HCT116 (cell line): Measurements from ENCODE around the gene PLAC8. TPM values are rescaled to one million over a fixed set of nuclear protein-coding genes. Genes with fewer than 3 reads are reported as not detected.

Experiments
- ATAC-seq: fragments of 200-7000 bp; cut with Tn5 transposase; 2 replicates; pipeline ENCODE4 v1.9.1; 2020; ENCODE audit warnings: mild to moderate bottlenecking, moderate library complexity
- BruUV-seq: library from RNA; stranded (reverse); fragments of 400-500 nt; replicated peaks from 2 replicates; lab custom pipeline; 2021; lab: Mats Ljungman, UMichigan
- CTCF ChIA-PET: fragments of 300-600 bp; sonication (Branson Sonifier 250); formaldehyde crosslinking; loops from one replicate; lab custom pipeline; 2021; ENCODE audit warnings: antibody characterized with exemption; lab: Charles Lee
- POLR2A ChIA-PET: fragments of 300-600, 350-600 bp; sonication (Branson Sonifier 250); formaldehyde crosslinking; loops from one replicate; lab custom pipeline; 2021; ENCODE audit warnings: antibody characterized with exemption; lab: Charles Lee
- RAD21 ChIA-PET, 2 experiments: fragments of 300-600 bp; sonication (Branson Sonifier 250); formaldehyde crosslinking; loops; one replicate each; lab custom pipeline; 2023; ENCODE audit warnings: low total read pairs in 2 of 2; ENCODE audit not compliant: uncharacterized antibody in 2 of 2, unreplicated experiment in 2 of 2, low non-redundant PET in 1 of 2; lab: Charles Lee
- DNase-seq: peaks from one replicate; pipeline ENCODE4 v3.0.0-alpha.2; 2010; ENCODE audit warnings: low read depth, low spot score
- H2AFZ ChIP-seq: fragments of 200-600 bp; shearing (Covaris generic), sonication (generic); 2 replicates; pipeline ENCODE4 v1.6.1; 2017; ENCODE audit warnings: low read depth, mixed run types, mixed read lengths, antibody characterized with exemption, low read length; ENCODE audit not compliant: poor library complexity, severe bottlenecking
- H3K27ac ChIP-seq: 2 replicates; pipeline ENCODE4 v1.5.1; 2012; ENCODE audit warnings: low read depth, low read length
- H3K27me3 ChIP-seq: fragments of 200-600 bp; sonication (generic); 2 replicates; pipeline ENCODE4 v1.6.1; 2016; ENCODE audit warnings: mixed run types, low read length, mixed read lengths; ENCODE audit not compliant: insufficient read depth
- H3K36me3 ChIP-seq, 2 experiments: fragments of 200-500 bp in 1 of 2; fragments of 200-600 bp in 1 of 2; sonication (Bioruptor generic) in 1 of 2; sonication (generic) in 1 of 2; 2 replicates each; pipeline versions ENCODE4 v1.5.1 to v1.6.1; 2014 to 2016; ENCODE audit warnings: low read length in 2 of 2, inconsistent platforms in 1 of 2, mixed read lengths in 1 of 2, mixed run types in 1 of 2; ENCODE audit not compliant: insufficient read depth in 2 of 2, control insufficient read depth in 1 of 2
- H3K4me1 ChIP-seq, 2 experiments: fragments of 200-600 bp in 1 of 2; sonication (generic) in 1 of 2; 2 replicates each; pipeline versions ENCODE4 v1.5.1 to v1.6.1; 2012 to 2017; ENCODE audit warnings: low read length in 2 of 2, inconsistent platforms in 1 of 2, mild to moderate bottlenecking in 1 of 2, mixed read lengths in 1 of 2, mixed run types in 1 of 2, moderate library complexity in 1 of 2; ENCODE audit not compliant: insufficient read depth in 2 of 2, control insufficient read depth in 1 of 2
- H3K4me2 ChIP-seq: fragments of 200-600 bp; sonication (generic); 2 replicates; pipeline ENCODE4 v1.6.1; 2017; ENCODE audit warnings: mixed run types, low read length, mixed read lengths
- H3K4me3 ChIP-seq, 2 experiments: fragments of 200-600 bp in 1 of 2; sonication (generic) in 1 of 2; replicated peaks in 1 of 2; 2 replicates each; pipeline ENCODE4 v1.5.1; 2011 to 2016; ENCODE audit warnings: low read length in 2 of 2, control low read depth in 1 of 2, low read depth in 1 of 2, mild to moderate bottlenecking in 1 of 2, mixed read lengths in 1 of 2, mixed run types in 1 of 2
- H3K79me2 ChIP-seq: fragments of 200-600 bp; sonication (generic); 2 replicates; pipeline ENCODE4 v1.6.1; 2017; ENCODE audit warnings: mild to moderate bottlenecking, mixed run types, low read length, moderate library complexity, mixed read lengths; ENCODE audit not compliant: insufficient read depth
- H3K9ac ChIP-seq: fragments of 200-600 bp; sonication (generic); 2 replicates; pipeline ENCODE4 v1.6.1; 2016; ENCODE audit warnings: low read length, mixed read lengths
- H3K9me2 ChIP-seq: fragments of 200-600 bp; sonication (generic), shearing (Covaris generic); 2 replicates; pipeline ENCODE4 v1.6.1; 2017; ENCODE audit warnings: mixed run types, mild to moderate bottlenecking, moderate library complexity; ENCODE audit not compliant: insufficient read depth
- H3K9me3 ChIP-seq, 2 experiments: fragments of 200-500 bp in 1 of 2; fragments of 200-600 bp in 1 of 2; sonication (Bioruptor generic) in 1 of 2; sonication (generic) in 1 of 2; 2 replicates each; pipeline ENCODE4 v1.6.1; 2014 to 2017; ENCODE audit warnings: low read length in 2 of 2, mixed read lengths in 2 of 2, inconsistent platforms in 1 of 2, low read depth in 1 of 2, mild to moderate bottlenecking in 1 of 2, mixed run types in 1 of 2, moderate library complexity in 1 of 2; ENCODE audit not compliant: control insufficient read depth in 1 of 2, insufficient read depth in 1 of 2
- H4K20me1 ChIP-seq: fragments of 200-600 bp; sonication (generic), shearing (Covaris generic); 2 replicates; pipeline ENCODE4 v1.6.1; 2017; ENCODE audit warnings: mixed run types, mild to moderate bottlenecking, moderate library complexity; ENCODE audit not compliant: insufficient read depth
- ATF3 ChIP-seq: IDR thresholded peaks from 2 replicates; pipeline ENCODE4 v1.6.1; 2012
- CTCF ChIP-seq, 3 experiments: fragments of 200-600 bp in 1 of 3; sonication (generic) in 1 of 3; IDR thresholded peaks in 2 of 3; conservative IDR thresholded peaks in 1 of 3; 2 replicates each; pipeline ENCODE4 v1.5.1; 2012 to 2017; ENCODE audit warnings: low read depth in 2 of 3, low read length in 2 of 3, antibody characterized with exemption in 1 of 3, borderline replicate concordance in 1 of 3, control low read depth in 1 of 3, mild to moderate bottlenecking in 1 of 3, mixed read lengths in 1 of 3, mixed run types in 1 of 3, moderate library complexity in 1 of 3; ENCODE audit not compliant: insufficient read depth in 1 of 3
- EGR1 ChIP-seq: IDR thresholded peaks from 2 replicates; pipeline ENCODE4 v1.6.1; 2012; ENCODE audit warnings: low read depth
- ELF1 ChIP-seq: IDR thresholded peaks from 2 replicates; pipeline ENCODE4 v1.6.1; 2012; ENCODE audit warnings: low read depth, borderline replicate concordance
- EZH2 ChIP-seq: fragments of 200-600 bp; sonication (generic); IDR thresholded peaks from 2 replicates; pipeline ENCODE4 v1.6.1; 2017; ENCODE audit warnings: antibody characterized with exemption, mixed run types
- EZH2phosphoT487 ChIP-seq: fragments of 200-600 bp; IDR thresholded peaks from 2 replicates; pipeline ENCODE4 v1.6.1; 2018; ENCODE audit warnings: antibody characterized with exemption, borderline replicate concordance
- FOSL1 ChIP-seq: IDR thresholded peaks from 2 replicates; pipeline ENCODE4 v1.6.1; 2012; ENCODE audit warnings: low read depth
- JUND ChIP-seq: IDR thresholded peaks from 2 replicates; pipeline ENCODE4 v1.6.1; 2012
- POLR2A ChIP-seq: IDR thresholded peaks from 2 replicates; pipeline ENCODE4 v1.7.0; 2011; ENCODE audit warnings: borderline replicate concordance; ENCODE audit not compliant: insufficient read depth, insufficient read length; ENCODE audit errors: extremely low read depth
- POLR2AphosphoS5 ChIP-seq: IDR thresholded peaks from 2 replicates; pipeline ENCODE4 v1.6.1; 2011; ENCODE audit warnings: mild to moderate bottlenecking, low read depth, low read length, moderate library complexity
- RAD21 ChIP-seq: IDR thresholded peaks from 2 replicates; pipeline ENCODE4 v1.6.1; 2012; ENCODE audit warnings: low read depth, mild to moderate bottlenecking
- REST ChIP-seq: IDR thresholded peaks from 2 replicates; pipeline ENCODE4 v1.6.1; 2012; ENCODE audit warnings: low read depth
- SIN3A ChIP-seq: IDR thresholded peaks from 2 replicates; pipeline ENCODE4 v1.6.1; 2012; ENCODE audit warnings: low read depth
- SP1 ChIP-seq: IDR thresholded peaks from 2 replicates; pipeline ENCODE4 v1.6.1; 2012; ENCODE audit warnings: low read depth
- TCF7L2 ChIP-seq: IDR thresholded peaks from 2 replicates; pipeline ENCODE4 v1.7.0; 2011; ENCODE audit warnings: borderline replicate concordance, inconsistent platforms; ENCODE audit not compliant: insufficient read depth, insufficient read length; ENCODE audit errors: extremely low read depth
- YY1 ChIP-seq: IDR thresholded peaks from 2 replicates; pipeline ENCODE4 v1.6.1; 2011; ENCODE audit warnings: low read length, low read depth, moderate library complexity, mild to moderate bottlenecking; ENCODE audit not compliant: insufficient replicate concordance; ENCODE audit errors: extremely low read depth
- ZFX ChIP-seq: fragments of 450-650 bp; IDR thresholded peaks from 2 replicates; pipeline ENCODE4 v1.6.1; 2017
- ZNF274 ChIP-seq: fragments of 200-500 bp; sonication (Bioruptor generic); IDR thresholded peaks from 2 replicates; pipeline ENCODE4 v1.6.1; 2014; ENCODE audit warnings: mild to moderate bottlenecking, low read depth, low read length, inconsistent platforms
- intact Hi-C: fragments of 100-400 bp; cut with micrococcal nuclease; formaldehyde crosslinking; loops from 2 replicates; pipeline ENCODE4 v1.10.0; 2022
- total RNA-seq: library from RNA; stranded (reverse); gene quantifications from one replicate; pipeline ENCODE4 v1.2.1, GENCODE V29; 2021; ENCODE audit not compliant: unreplicated experiment
- TF ChIP-seq, protein P1 (sequence below): IDR thresholded peaks from 2 replicates; pipeline ENCODE4 v1.6.1; 2012

PLAC8 gene
- total RNA-seq, 1 experiment from 2014 or later, result 0.61 TPM

- no peaks in the 10 kb centered on the region for H3K79me2 ChIP-seq
- intact Hi-C loops, result no loop called here
- no peak overlapping the region for H3K4me3 ChIP-seq
- CTCF ChIA-PET, result no interaction called here
- H3K4me2 ChIP-seq, result no peak overlapping the region
- H3K9me2 ChIP-seq, result no peaks in the 10 kb centered on the region
- RAD21 ChIA-PET, result no interaction called here
- DNase-seq (no peak), ATAC-seq (no peak)
- no peaks in the 10 kb centered on the region for H4K20me1 ChIP-seq
- H3K36me3 ChIP-seq, result no peaks in the 10 kb centered on the region
- no peak overlapping the region for H3K9ac ChIP-seq
- POLR2A ChIA-PET, result no interaction called here
- H2AFZ ChIP-seq, result peak overlapping the region; percentile 32
- H3K9me3 ChIP-seq, result no peaks in the 10 kb centered on the region
- H3K27me3 ChIP-seq, result no peaks in the 10 kb centered on the region
- TF ChIP-seq REST, result no peak
- TF ChIP-seq EGR1, result no peak
- TF ChIP-seq FOSL1, result no peak
- TF ChIP-seq EZH2phosphoT487, result no peak
- TF ChIP-seq CTCF (IDR thresholded peaks at IDR 0.05 in 2 of 3, conservative IDR thresholded peaks at IDR 0.05 in 1 of 3; ENCODE audit: borderline replicate concordance in 1 of 3, insufficient read depth in 1 of 3, low read depth in 2 of 3, low read length in 2 of 3), result no peak
- no peak for TF ChIP-seq SP1
- TF ChIP-seq, protein P1, sequence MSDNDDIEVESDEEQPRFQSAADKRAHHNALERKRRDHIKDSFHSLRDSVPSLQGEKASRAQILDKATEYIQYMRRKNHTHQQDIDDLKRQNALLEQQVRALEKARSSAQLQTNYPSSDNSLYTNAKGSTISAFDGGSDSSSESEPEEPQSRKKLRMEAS, result no peak
- TF ChIP-seq POLR2A, result no peak
- no peak for TF ChIP-seq POLR2AphosphoS5
- TF ChIP-seq ATF3, result no peak
- TF ChIP-seq JUND, result no peak
- no peak for TF ChIP-seq ZNF274
- no peak for TF ChIP-seq EZH2
- no peak for TF ChIP-seq YY1
- TF ChIP-seq ZFX, result no peak
- TF ChIP-seq TCF7L2, result no peak
- no peak for TF ChIP-seq ELF1
- TF ChIP-seq RAD21, result no peak
- TF ChIP-seq SIN3A, result no peak
- no TSS peak for BruUV-seq
- peaks cover 0 to 5% of the 10 kb centered on the region in 2 experiments; a peak in 2 of 4 replicates for H3K4me1 ChIP-seq
- H3K27ac ChIP-seq, result no peak overlapping the region
These were observed 11.2 kb upstream of the PLAC8 start for GRCh38 chr4:83125738-83126141.
